WTC11 (cell line): Measurements from ENCODE around the gene SLC8A3. TPM values are rescaled to one million over a fixed set of nuclear protein-coding genes. Genes with fewer than 3 reads are reported as not detected.
A peak's percentile ranks its signal among the peaks of the same experiment; 100 is the strongest.

ENCODE experiments used
- ATAC-seq: fragments of 200-7000 bp; cut with Tn5 transposase; 2 replicates; pipeline ENCODE4 v1.10.0; 2021; ENCODE audit warnings: mild to moderate bottlenecking, moderate library complexity
- CTCF ChIA-PET: fragments of 300-600 bp; sonication (Branson Sonifier 250); formaldehyde crosslinking; loops from one replicate; lab custom pipeline; 2021; ENCODE audit warnings: antibody characterized with exemption; lab: Charles Lee
- POLR2A ChIA-PET: fragments of 350-600 bp; sonication (Branson Sonifier 250); formaldehyde crosslinking; loops from one replicate; lab custom pipeline; 2021; ENCODE audit warnings: antibody characterized with exemption; lab: Charles Lee
- DNase-seq: peaks from one replicate; pipeline ENCODE4 v3.0.0; 2021; ENCODE audit warnings: low spot score
- H3K27ac Mint-ChIP-seq: 2 replicates; pipeline ENCODE4 v1.8.0; 2021; ENCODE audit warnings: mixed read lengths
- H3K27me3 Mint-ChIP-seq: 2 replicates; pipeline ENCODE4 v1.8.0; 2021; ENCODE audit warnings: low read depth, mild to moderate bottlenecking, moderate library complexity, mixed read lengths
- H3K36me3 Mint-ChIP-seq: 2 replicates; pipeline ENCODE4 v1.8.0; 2021; ENCODE audit warnings: mixed read lengths
- H3K4me1 Mint-ChIP-seq: 2 replicates; pipeline ENCODE4 v1.8.0; 2022; ENCODE audit warnings: mixed read lengths
- H3K4me3 Mint-ChIP-seq: 2 replicates; pipeline ENCODE4 v1.8.0; 2021; ENCODE audit warnings: mild to moderate bottlenecking, moderate library complexity, mixed read lengths
- H3K9me3 Mint-ChIP-seq: 2 replicates; pipeline ENCODE4 v1.8.0; 2021; ENCODE audit warnings: mixed read lengths
- CTCF ChIP-seq: fragments of 200-600 bp; IDR thresholded peaks from 2 replicates; pipeline ENCODE4 v1.8.0; 2022; ENCODE audit warnings: antibody characterized with exemption
- ELF4 ChIP-seq: sonication (generic); formaldehyde crosslinking; IDR thresholded peaks from 2 replicates; pipeline ENCODE4 v1.8.1; 2022; ENCODE audit warnings: low read depth, mild to moderate bottlenecking, moderate library complexity, missing genetic modification reagents
- FOXJ3 ChIP-seq: sonication (generic); formaldehyde crosslinking; IDR thresholded peaks from 2 replicates; pipeline ENCODE4 v1.9.0; 2021; ENCODE audit warnings: missing genetic modification reagents, mild to moderate bottlenecking, borderline replicate concordance
- FOXP4 ChIP-seq: sonication (generic); formaldehyde crosslinking; IDR thresholded peaks from 2 replicates; pipeline ENCODE4 v1.8.0; 2022; ENCODE audit warnings: mild to moderate bottlenecking, missing genetic modification reagents
- GABPB1 ChIP-seq: sonication (generic); formaldehyde crosslinking; IDR thresholded peaks from 2 replicates; pipeline ENCODE4 v1.8.1; 2023; ENCODE audit warnings: mild to moderate bottlenecking, missing genetic modification reagents
- KAT7 ChIP-seq: sonication (generic); formaldehyde crosslinking; IDR thresholded peaks from 2 replicates; pipeline ENCODE4 v1.8.1; 2023; ENCODE audit warnings: missing genetic modification reagents, mild to moderate bottlenecking, borderline replicate concordance
- MXD4 ChIP-seq: fragments of 250-450 bp; sonication (Bioruptor Pico); IDR thresholded peaks from 2 replicates; pipeline ENCODE4 v1.8.0; 2021; ENCODE audit warnings: mild to moderate bottlenecking, moderate library complexity, borderline replicate concordance
- MYBL2 ChIP-seq: sonication (generic); formaldehyde crosslinking; IDR thresholded peaks from 2 replicates; pipeline ENCODE4 v1.8.1; 2023; ENCODE audit warnings: mild to moderate bottlenecking, moderate library complexity, missing genetic modification reagents
- SOX15 ChIP-seq: fragments of 250-450 bp; sonication (Bioruptor Pico); IDR thresholded peaks from 2 replicates; pipeline ENCODE4 v1.9.0; 2021; ENCODE audit warnings: mild to moderate bottlenecking
- ZBTB21 ChIP-seq: sonication (generic); formaldehyde crosslinking; IDR thresholded peaks from 2 replicates; pipeline ENCODE4 v1.8.1; 2023; ENCODE audit warnings: mild to moderate bottlenecking, missing genetic modification reagents, borderline replicate concordance
- ZMAT4 ChIP-seq: fragments of 250-450 bp; sonication (Bioruptor Pico); IDR thresholded peaks from 2 replicates; pipeline ENCODE4 v1.9.0; 2021; ENCODE audit warnings: mild to moderate bottlenecking
- ZNF219 ChIP-seq: sonication (generic); formaldehyde crosslinking; IDR thresholded peaks from 2 replicates; pipeline ENCODE4 v1.8.0; 2023; ENCODE audit warnings: missing genetic modification reagents, mild to moderate bottlenecking, borderline replicate concordance
- ZNF396 ChIP-seq: fragments of 250-450 bp; sonication (Bioruptor Pico); IDR thresholded peaks from 2 replicates; pipeline ENCODE4 v1.8.0; 2021; ENCODE audit warnings: mild to moderate bottlenecking, moderate library complexity, borderline replicate concordance
- ZNF425 ChIP-seq: fragments of 250-450 bp; sonication (Bioruptor Pico); conservative IDR thresholded peaks from 2 replicates; pipeline ENCODE4 v1.9.0; 2021; ENCODE audit warnings: mild to moderate bottlenecking
- ZNF532 ChIP-seq: fragments of 250-450 bp; sonication (Bioruptor Pico); IDR thresholded peaks from 2 replicates; pipeline ENCODE4 v1.9.0; 2021; ENCODE audit warnings: mild to moderate bottlenecking, borderline replicate concordance
- total RNA-seq: library from RNA; stranded (reverse); gene quantifications from 3 replicates; pipeline ENCODE4 v1.2.3, GENCODE V29; 2021

The SLC8A3 gene
- total RNA-seq, 1 experiment from 2014 or later = 0.63 TPM

GRCh38 chr14:70190156-70190555 lies 1.4 kb upstream of the SLC8A3 start (continued):
- no peak for TF ChIP-seq CTCF
- TF ChIP-seq GABPB1 = no peak
- TF ChIP-seq SOX15 (CRISPR knock-in tag) = no peak
- no peak for TF ChIP-seq ZNF532 (CRISPR knock-in tag)
- no peak for TF ChIP-seq FOXJ3 (CRISPR knock-in tag)
- TF ChIP-seq MXD4 (CRISPR knock-in tag) = no peak
- TF ChIP-seq ZBTB21 (CRISPR knock-in tag) = no peak
- no peak for TF ChIP-seq ZNF219 (CRISPR knock-in tag)
- TF ChIP-seq KAT7 (CRISPR knock-in tag) = no peak

- CTCF ChIA-PET = interaction anchor here (0.9 to 2.1 kb wide), 10 partner anchors 10 to 128 kb away, joined by 3 to 9 read pairs (median 5); no protein-coding TSS in a partner anchor
- Mint-ChIP-seq H3K9me3 (peaks cover 9% of the 10 kb centered on the region), H3K27ac (no peak overlapping the region), H3K36me3 (no peaks in the 10 kb centered on the region), H3K27me3 (peaks cover 58% of the 10 kb centered on the region)
- TF ChIP-seq ZMAT4 (no peak), ZNF425 (CRISPR knock-in tag) (no peak), ZNF396 (no peak), ELF4 (no peak)
- TF ChIP-seq, all 79 proteins: peak for 0
- peak overlapping the region; percentile 65 for H3K4me3 Mint-ChIP-seq
- ATAC-seq = peak; percentile 5; the same call in 1 of the 2 replicates
- DNase-seq = peak; percentile 12
- H3K4me1 Mint-ChIP-seq = peaks cover 37% of the 10 kb centered on the region
- POLR2A ChIA-PET = interaction anchor here (1.3 kb wide), 1 partner anchor 37 kb away, joined by 5 read pairs; no protein-coding TSS in a partner anchor
These were observed 816 bp upstream of the SLC8A3 start for GRCh38 chr14:70189456-70190077.

- ATAC-seq = peak; percentile 3
- Mint-ChIP-seq H3K27me3 (peaks cover 58% of the 10 kb centered on the region), H3K4me1 (peaks cover 37% of the 10 kb centered on the region), H3K36me3 (no peaks in the 10 kb centered on the region), H3K4me3 (peak overlapping the region; percentile 83), H3K27ac (no peak overlapping the region), H3K9me3 (peaks cover 3% of the 10 kb centered on the region; the same call in 1 of the 2 replicates)
- POLR2A ChIA-PET = interaction anchor here (1.3 kb wide), 1 partner anchor 36 kb away, joined by 5 read pairs; no protein-coding TSS in a partner anchor
- DNase-seq = no peak
- TF ChIP-seq MYBL2 = no peak
- TF ChIP-seq ELF4 = no peak
- TF ChIP-seq KAT7 (CRISPR knock-in tag) = no peak
- no peak for TF ChIP-seq FOXP4 (CRISPR knock-in tag)
- CTCF ChIA-PET = interaction anchor here (1.7 kb wide), 1 partner anchor 101 kb away, joined by 8 read pairs; no protein-coding TSS in a partner anchor
These were observed 461 bp downstream of the SLC8A3 start for GRCh38 chr14:70188322-70188658.
